Activated B cell treated with CpG ODN at 0.5 μM for 24 hours (primary cell): ENCODE results near the gene ATP8B3. TPM values are rescaled to one million over a fixed set of nuclear protein-coding genes. Genes with fewer than 3 reads are reported as not detected.

Source experiments
- ATAC-seq: fragments of 200-7000 bp; cut with Tn5 transposase; one replicate; pipeline ENCODE4 v1.10.0; 2021; ENCODE audit warnings: low read depth, mild to moderate bottlenecking, moderate library complexity
- CTCF ChIA-PET: fragments of 350-600 bp; sonication (Branson Sonifier 250); formaldehyde crosslinking; loops from one replicate; lab custom pipeline; 2021; ENCODE audit warnings: antibody characterized with exemption; lab: Charles Lee
- POLR2A ChIA-PET: fragments of 350-600 bp; sonication (Branson Sonifier 250); formaldehyde crosslinking; loops from one replicate; lab custom pipeline; 2021; ENCODE audit warnings: antibody characterized with exemption; lab: Charles Lee
- DNase-seq: peaks from one replicate; pipeline ENCODE4 v3.0.0; 2022
- H3K27ac Mint-ChIP-seq: one replicate; pipeline ENCODE4 v1.8.0; 2020; ENCODE audit warnings: mixed read lengths
- H3K27me3 Mint-ChIP-seq: one replicate; pipeline ENCODE4 v1.8.0; 2021; ENCODE audit warnings: mixed read lengths
- H3K36me3 Mint-ChIP-seq: one replicate; pipeline ENCODE4 v1.8.0; 2021; ENCODE audit warnings: low read depth, mixed read lengths
- H3K4me1 Mint-ChIP-seq: one replicate; pipeline ENCODE4 v1.8.0; 2021; ENCODE audit warnings: mixed read lengths
- H3K4me3 Mint-ChIP-seq: one replicate; pipeline ENCODE4 v1.8.0; 2020; ENCODE audit warnings: mild to moderate bottlenecking, mixed read lengths
- H3K9me3 Mint-ChIP-seq: one replicate; pipeline ENCODE4 v1.8.0; 2020; ENCODE audit warnings: mixed read lengths
- intact Hi-C: fragments of 100-400 bp; cut with micrococcal nuclease; formaldehyde crosslinking; loops from one replicate; pipeline ENCODE4 v1.15.1; 2024
- total RNA-seq: library from RNA; stranded (reverse); gene quantifications from 2 replicates; pipeline ENCODE4 v1.2.3, GENCODE V29; 2022
- TF ChIP-seq, protein P1 (sequence below): fragments of 200-600 bp; IDR thresholded peaks from one replicate; pipeline ENCODE4 v1.8.0; 2022; ENCODE audit warnings: antibody characterized with exemption, mild to moderate bottlenecking

ATP8B3 gene
- total RNA-seq, 1 donor from 2014 or later: 3.9 TPM

DNA sequence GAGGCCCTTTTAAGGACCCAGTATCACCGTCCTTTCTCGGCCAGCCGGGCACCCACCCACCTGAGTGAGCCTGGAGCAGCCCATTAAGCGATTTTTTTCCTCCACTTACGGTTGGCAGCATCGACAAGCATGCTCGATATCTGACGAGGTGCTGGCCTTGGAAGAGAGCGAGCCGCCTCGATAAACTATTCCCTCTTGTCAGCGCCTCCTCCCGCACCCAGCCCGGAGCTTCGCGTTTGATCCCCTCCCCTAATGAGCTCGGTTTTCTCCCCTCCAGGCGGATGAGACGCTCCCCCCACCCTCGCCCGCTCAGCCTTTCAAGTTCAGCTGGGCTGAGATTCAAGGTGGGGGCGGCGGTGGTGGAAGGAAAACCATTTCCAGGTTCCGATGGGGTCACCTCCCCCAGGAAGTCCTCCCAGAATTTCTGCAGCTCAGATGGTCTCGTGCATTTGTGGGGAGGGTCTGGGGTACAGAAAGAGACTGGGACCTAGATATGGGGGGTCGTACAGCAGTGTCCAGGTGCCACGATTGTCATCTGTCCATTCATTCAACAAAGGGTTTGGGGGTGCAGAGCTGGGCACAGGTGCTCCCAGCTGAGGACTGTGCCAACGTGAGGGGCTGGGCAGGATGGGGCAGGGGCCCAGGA, 77.6 kb downstream of the ATP8B3 start:
- intact Hi-C loops: no loop called here
- no peaks in the 10 kb centered on the region for H3K9me3 Mint-ChIP-seq
- peaks cover 41% of the 10 kb centered on the region for H3K27me3 Mint-ChIP-seq
- no peaks in the 10 kb centered on the region for H3K36me3 Mint-ChIP-seq
- H3K4me1 Mint-ChIP-seq: no peaks in the 10 kb centered on the region
- ATAC-seq (no peak), DNase-seq (no peak)
- no peak overlapping the region for H3K4me3 Mint-ChIP-seq
- TF ChIP-seq, protein P1, sequence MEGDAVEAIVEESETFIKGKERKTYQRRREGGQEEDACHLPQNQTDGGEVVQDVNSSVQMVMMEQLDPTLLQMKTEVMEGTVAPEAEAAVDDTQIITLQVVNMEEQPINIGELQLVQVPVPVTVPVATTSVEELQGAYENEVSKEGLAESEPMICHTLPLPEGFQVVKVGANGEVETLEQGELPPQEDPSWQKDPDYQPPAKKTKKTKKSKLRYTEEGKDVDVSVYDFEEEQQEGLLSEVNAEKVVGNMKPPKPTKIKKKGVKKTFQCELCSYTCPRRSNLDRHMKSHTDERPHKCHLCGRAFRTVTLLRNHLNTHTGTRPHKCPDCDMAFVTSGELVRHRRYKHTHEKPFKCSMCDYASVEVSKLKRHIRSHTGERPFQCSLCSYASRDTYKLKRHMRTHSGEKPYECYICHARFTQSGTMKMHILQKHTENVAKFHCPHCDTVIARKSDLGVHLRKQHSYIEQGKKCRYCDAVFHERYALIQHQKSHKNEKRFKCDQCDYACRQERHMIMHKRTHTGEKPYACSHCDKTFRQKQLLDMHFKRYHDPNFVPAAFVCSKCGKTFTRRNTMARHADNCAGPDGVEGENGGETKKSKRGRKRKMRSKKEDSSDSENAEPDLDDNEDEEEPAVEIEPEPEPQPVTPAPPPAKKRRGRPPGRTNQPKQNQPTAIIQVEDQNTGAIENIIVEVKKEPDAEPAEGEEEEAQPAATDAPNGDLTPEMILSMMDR: no peak
- POLR2A ChIA-PET: no interaction called here
- CTCF ChIA-PET: no interaction called here
- H3K27ac Mint-ChIP-seq: no peak overlapping the region

Other genes with a start within 250 kb of the ATP8B3 start
- gene MEX3D, start 244.0 kb downstream of the ATP8B3 start, total RNA-seq: 2.1 and 2.5 TPM in 2 replicates
- gene MBD3, start 219.4 kb downstream of the ATP8B3 start, total RNA-seq: 91.9 and 96.9 TPM in 2 replicates
- gene UQCR11, start 206.8 kb downstream of the ATP8B3 start, total RNA-seq: 117 and 141 TPM in 2 replicates
- gene TCF3, start 159.7 kb downstream of the ATP8B3 start, total RNA-seq: 139 and 143 TPM in 2 replicates
- gene ONECUT3, start 58.8 kb downstream of the ATP8B3 start, total RNA-seq: not detected in 2 replicates
- 56.3 and 69.6 TPM in 2 replicates for gene REXO1, start 36.2 kb upstream of the ATP8B3 start, total RNA-seq
- gene KLF16, start 51.3 kb upstream of the ATP8B3 start, total RNA-seq: 21.5 and 25.2 TPM in 2 replicates
- gene ABHD17A, start 73.2 kb upstream of the ATP8B3 start, total RNA-seq: 57.4 and 64.3 TPM in 2 replicates
- 8.5 and 14.1 TPM in 2 replicates for gene ADAT3, start 93.1 kb upstream of the ATP8B3 start, total RNA-seq
- gene SCAMP4, start 93.1 kb upstream of the ATP8B3 start, total RNA-seq: 47.6 and 59.7 TPM in 2 replicates
- 83.1 and 89.1 TPM in 2 replicates for gene CSNK1G2, start 128.9 kb upstream of the ATP8B3 start, total RNA-seq
- gene BTBD2, start 203.4 kb upstream of the ATP8B3 start, total RNA-seq: 55.1 and 57.3 TPM in 2 replicates
- 1,134 and 1,197 TPM in 2 replicates for gene MKNK2, start 239.0 kb upstream of the ATP8B3 start, total RNA-seq